PC-9 (cell line): ENCODE data around the gene PRR7.

Experiments used
- CTCF ChIP-seq: fragments of 200-600 bp; sonication (generic); conservative IDR thresholded peaks from 2 replicates; pipeline ENCODE4 v1.6.1; 2017; ENCODE audit warnings: mixed run types, antibody characterized with exemption, mild to moderate bottlenecking, moderate library complexity
- EZH2 ChIP-seq: fragments of 200-600 bp; sonication (generic); IDR thresholded peaks from 2 replicates; pipeline ENCODE4 v1.8.0; 2017; ENCODE audit warnings: antibody characterized with exemption, low read depth

GRCh38 chr5:177494346-177495195, 48.0 kb downstream of the PRR7 start:
- TF ChIP-seq CTCF = peak; percentile 34; the same call in 1 of the 2 replicates
- TF ChIP-seq EZH2 = no peak
